Liver (tissue), 9 donors: ENCODE data around the gene RIMBP2. TPM values are rescaled to one million over a fixed set of nuclear protein-coding genes. Genes with fewer than 3 reads are reported as not detected.

Source experiments
- DNase-seq: peaks from one replicate; pipeline ENCODE4 v3.0.0-alpha.2; 2017; ENCODE audit warnings: low spot score
- H3K27ac ChIP-seq, 2 donors: one replicate each; pipeline ENCODE4 v1.7.0; 2013; ENCODE audit warnings: inconsistent platforms in 2 of 2, low read length in 2 of 2, control low read depth in 1 of 2, low read depth in 1 of 2, mild to moderate bottlenecking in 1 of 2
- H3K27me3 ChIP-seq, 4 donors: one replicate each; pipeline versions ENCODE4 v1.6.1 to v1.7.0; 2013; ENCODE audit warnings: low read length in 3 of 4, inconsistent platforms in 1 of 4, mild to moderate bottlenecking in 1 of 4, moderate library complexity in 1 of 4; ENCODE audit not compliant: control insufficient read depth in 4 of 4, insufficient read depth in 4 of 4
- H3K36me3 ChIP-seq, 4 donors: one replicate each; pipeline versions ENCODE4 v1.6.1 to v1.7.0; 2013; ENCODE audit warnings: low read length in 3 of 4, mild to moderate bottlenecking in 3 of 4, low read depth in 1 of 4, moderate library complexity in 1 of 4; ENCODE audit not compliant: control insufficient read depth in 4 of 4, insufficient read depth in 3 of 4
- H3K4me1 ChIP-seq, 4 donors: one replicate each; pipeline versions ENCODE4 v1.6.1 to v1.7.0; 2013; ENCODE audit warnings: low read length in 3 of 4, mild to moderate bottlenecking in 3 of 4, moderate library complexity in 1 of 4; ENCODE audit not compliant: control insufficient read depth in 4 of 4, insufficient read depth in 4 of 4
- H3K4me3 ChIP-seq, 3 donors: one replicate each; pipeline versions ENCODE4 v1.6.1 to v1.7.0; 2013; ENCODE audit warnings: low read length in 3 of 3, control low read depth in 1 of 3, low read depth in 1 of 3, mild to moderate bottlenecking in 1 of 3
- H3K9ac ChIP-seq, 2 donors: one replicate each; pipeline ENCODE4 v1.7.0; 2013; ENCODE audit warnings: low read length in 2 of 2, mild to moderate bottlenecking in 2 of 2, moderate library complexity in 2 of 2, control low read depth in 1 of 2, low read depth in 1 of 2
- H3K9me3 ChIP-seq, 4 donors: one replicate each; pipeline versions ENCODE4 v1.6.1 to v1.7.0; 2013; ENCODE audit warnings: low read length in 3 of 4; ENCODE audit not compliant: control insufficient read depth in 4 of 4
- CTCF ChIP-seq: fragments of 150-350 bp; IDR thresholded peaks from 2 replicates; pipeline ENCODE4 v1.5.1; 2017; ENCODE audit warnings: improper control_type of control experiment, low read depth, low read length; ENCODE audit not compliant: missing input control
- FOXA1 ChIP-seq: IDR thresholded peaks from 2 replicates; pipeline ENCODE4 v1.6.1; 2016; ENCODE audit warnings: antibody characterized with exemption
- FOXA2 ChIP-seq: IDR thresholded peaks from 2 replicates; pipeline ENCODE4 v1.6.1; 2016; ENCODE audit warnings: antibody characterized with exemption
- HNF4G ChIP-seq: IDR thresholded peaks from 2 replicates; pipeline ENCODE4 v1.6.1; 2016; ENCODE audit warnings: antibody characterized with exemption
- JUND ChIP-seq, 2 donors: IDR thresholded peaks; 2 replicates each; pipeline ENCODE4 v1.6.1; 2016; ENCODE audit warnings: antibody characterized with exemption in 2 of 2
- MAX ChIP-seq: IDR thresholded peaks from 2 replicates; pipeline ENCODE4 v1.6.1; 2016; ENCODE audit warnings: antibody characterized with exemption
- NR2F2 ChIP-seq: IDR thresholded peaks from 2 replicates; pipeline ENCODE4 v1.6.1; 2016; ENCODE audit warnings: antibody characterized with exemption
- RAD21 ChIP-seq, 2 donors: IDR thresholded peaks; 2 replicates each; pipeline ENCODE4 v1.6.1; 2016; ENCODE audit warnings: antibody characterized with exemption in 2 of 2, mild to moderate bottlenecking in 2 of 2
- REST ChIP-seq: IDR thresholded peaks from 2 replicates; pipeline ENCODE4 v1.6.1; 2016; ENCODE audit warnings: antibody characterized with exemption, mild to moderate bottlenecking
- RXRA ChIP-seq, 2 donors: IDR thresholded peaks; 2 replicates each; pipeline ENCODE4 v1.6.1; 2017 to 2018; ENCODE audit warnings: antibody characterized with exemption in 2 of 2, mild to moderate bottlenecking in 1 of 2
- SP1 ChIP-seq: IDR thresholded peaks from 2 replicates; pipeline ENCODE4 v1.6.1; 2018; ENCODE audit warnings: antibody characterized with exemption, mild to moderate bottlenecking
- WGBS: extraction: QIAGEN DNeasy Blood & Tissue Kit; methylation state at CpG from one replicate; pipeline ENCODE4 v1.1.7; 2013; 5-methylcytosine and 5-hydroxymethylcytosine counted together
- polyA plus RNA-seq, 2 donors: library from polyadenylated mRNA; stranded (reverse) in 1 of 2; unstranded in 1 of 2; fragments of 200-250 nt in 1 of 2; fragments of >200 nt in 1 of 2; fragmentation: Nextera tagmentation in 1 of 2; extraction: Ambion mirVana in 1 of 2; gene quantifications; one replicate each; pipeline versions ENCODE4 v1.2.1 to v1.2.3, GENCODE V29; 2013 to 2015
- total RNA-seq, 2 donors: library from RNA; depleted of rRNA; stranded (reverse); fragments of >200 nt; gene quantifications; one replicate each; pipeline ENCODE4 v1.2.3, GENCODE V29; 2014
- donor health status: healthy.
- donor health status: healthy.
- donor health status: healthy.
- donor health status: healthy.
- donor health status: healthy.

The RIMBP2 gene
- total and polyA plus RNA-seq, 4 donors: 0.01 to 0.17 (median 0.09) TPM; not detected in 1

GRCh38 chr12:130555628-130556485 is 160.2 kb downstream of the RIMBP2 start:
- no peak for TF ChIP-seq SP1
- no peak for TF ChIP-seq RXRA (IDR thresholded peaks at IDR 0.05)
- TF ChIP-seq RAD21 (IDR thresholded peaks at IDR 0.05): no peak
- TF ChIP-seq FOXA2: no peak
- TF ChIP-seq FOXA1: no peak
- no peak for DNase-seq
- WGBS: 57% methylated on average over 20 of the region's 20 CpGs

GRCh38 chr12:130555221-130555620 is 160.9 kb downstream of the RIMBP2 start:
- H3K4me1 ChIP-seq: no peaks in the 10 kb centered on the region
- WGBS: 62% methylated on average over 5 of the region's 5 CpGs
- DNase-seq: no peak
- no peak for TF ChIP-seq CTCF
- TF ChIP-seq REST: no peak
- no peak for TF ChIP-seq RAD21 (IDR thresholded peaks at IDR 0.05)
- no peak for TF ChIP-seq NR2F2
- TF ChIP-seq HNF4G: no peak
- TF ChIP-seq JUND (IDR thresholded peaks at IDR 0.05): no peak
- no peak for TF ChIP-seq MAX
- TF ChIP-seq FOXA1: no peak
- no peak for TF ChIP-seq SP1
- TF ChIP-seq FOXA2: no peak
- H3K27me3 ChIP-seq: no peaks in the 10 kb centered on the region
- no peak overlapping the region for H3K9ac ChIP-seq
- peaks cover 0 to 7% (median 2%) of the 10 kb centered on the region in 4 donors for H3K9me3 ChIP-seq
- no peaks in the 10 kb centered on the region for H3K36me3 ChIP-seq
- no peak overlapping the region for H3K27ac ChIP-seq
- no peak overlapping the region for H3K4me3 ChIP-seq

More at GRCh38 chr12:130555628-130556485, 160.2 kb downstream of the RIMBP2 start:
- Histone ChIP-seq H3K9me3 (peaks cover 0 to 4% (median 2%) of the 10 kb centered on the region in 4 donors), H3K9ac (no peak overlapping the region), H3K27ac (no peak overlapping the region), H3K27me3 (no peaks in the 10 kb centered on the region), H3K36me3 (no peaks in the 10 kb centered on the region), H3K4me3 (no peak overlapping the region), H3K4me1 (no peaks in the 10 kb centered on the region)
